ENCODE results near the gene XRRA1.
"Not testable (repeated sequence)": the region's sequence is repeated elsewhere in the genome, so short reads cannot be mapped to it uniquely, and the experiment has no call there.

XRRA1 gene

GRCh38 chr11:74948898-74949752, at the start of gene XRRA1, which contains the start of gene SPCS2:
Gene XRRA1 (minus strand): TSS chr11:74949091. CDS start chr11:74940878, 8,213 bp downstream.
Gene SPCS2 (plus strand): TSS chr11:74949266. CDS start chr11:74949286, 20 bp downstream.
- DNase-seq (ENCODE audit: low read depth in 2 of 2) = peak; percentile 98 to 99

- no peak for DNase-seq (ENCODE audit: low read depth in 2 of 2)
Observed at GRCh38 chr11:74992852-74993251, 44.0 kb upstream of the XRRA1 start.

- no peak for DNase-seq (ENCODE audit: low read depth in 2 of 2)
Observed at GRCh38 chr11:74990941-74991340, 42.0 kb upstream of the XRRA1 start.

- DNase-seq (ENCODE audit: low read depth in 2 of 2) = not testable (repeated sequence)
Observed at GRCh38 chr11:74990150-74990549, 41.3 kb upstream of the XRRA1 start.

GRCh38 chr11:74989260-74989638, 40.4 kb upstream of the XRRA1 start:
- no peak for DNase-seq (ENCODE audit: low read depth in 2 of 2)

GRCh38 chr11:74988541-74989259, 39.8 kb upstream of the XRRA1 start, which contains the start of gene NEU3:
Gene NEU3 (plus strand): TSS chr11:74988933. CDS start chr11:74989061, 128 bp downstream.
- DNase-seq (ENCODE audit: low read depth in 2 of 2) = peak; percentile 73 to 85

- DNase-seq (ENCODE audit: low read depth in 2 of 2) = no peak
Observed at GRCh38 chr11:74984730-74985129, 35.8 kb upstream of the XRRA1 start.

- no peak for DNase-seq (ENCODE audit: low read depth in 2 of 2)
Observed at GRCh38 chr11:74984070-74984469, 35.2 kb upstream of the XRRA1 start.

- no peak for DNase-seq (ENCODE audit: low read depth in 2 of 2)
Observed at GRCh38 chr11:74981888-74982287, 33.0 kb upstream of the XRRA1 start.

- no peak for DNase-seq (ENCODE audit: low read depth in 2 of 2)
Observed at GRCh38 chr11:74980634-74981033, 31.7 kb upstream of the XRRA1 start.

GRCh38 chr11:74978041-74978440, 29.1 kb upstream of the XRRA1 start:
- DNase-seq (ENCODE audit: low read depth in 2 of 2) = no peak

- no peak for DNase-seq (ENCODE audit: low read depth in 2 of 2)
Observed at GRCh38 chr11:74971424-74971823, 22.5 kb upstream of the XRRA1 start.

- no peak for DNase-seq (ENCODE audit: low read depth in 2 of 2)
Observed at GRCh38 chr11:74970852-74971395, 22.0 kb upstream of the XRRA1 start.

- DNase-seq (ENCODE audit: low read depth in 2 of 2) = no peak
Observed at GRCh38 chr11:74966651-74967050, 17.8 kb upstream of the XRRA1 start.

- DNase-seq (ENCODE audit: low read depth in 2 of 2) = not testable (repeated sequence)
Observed at GRCh38 chr11:74960128-74960527, 11.2 kb upstream of the XRRA1 start.

- DNase-seq (ENCODE audit: low read depth in 2 of 2) = no peak
Observed at GRCh38 chr11:74957937-74958629, 9.2 kb upstream of the XRRA1 start.

GRCh38 chr11:74956397-74957015, 7.6 kb upstream of the XRRA1 start:
- no peak for DNase-seq (ENCODE audit: low read depth in 2 of 2)

- no peak for DNase-seq (ENCODE audit: low read depth in 2 of 2)
Observed at GRCh38 chr11:74954199-74954598, 5.3 kb upstream of the XRRA1 start.

GRCh38 chr11:74953451-74953850, 4.6 kb upstream of the XRRA1 start:
- DNase-seq (ENCODE audit: low read depth in 2 of 2) = no peak

GRCh38 chr11:74952752-74953151, 3.9 kb upstream of the XRRA1 start:
- DNase-seq (ENCODE audit: low read depth in 2 of 2) = no peak

GRCh38 chr11:74951226-74951625, 2.3 kb upstream of the XRRA1 start:
- DNase-seq (ENCODE audit: low read depth in 2 of 2) = no peak
